GM12892 (cell line): ENCODE measurements around the gene ARHGAP12.

Experiments used
- POLR2A ChIP-seq: IDR thresholded peaks from 2 replicates; pipeline ENCODE4 v1.6.1; 2011; ENCODE audit warnings: low read depth, low read length, control low read depth
- POLR2AphosphoS5 ChIP-seq: IDR thresholded peaks from 2 replicates; pipeline ENCODE4 v1.6.1; 2011; ENCODE audit warnings: low read depth, low read length, control low read depth

DNA sequence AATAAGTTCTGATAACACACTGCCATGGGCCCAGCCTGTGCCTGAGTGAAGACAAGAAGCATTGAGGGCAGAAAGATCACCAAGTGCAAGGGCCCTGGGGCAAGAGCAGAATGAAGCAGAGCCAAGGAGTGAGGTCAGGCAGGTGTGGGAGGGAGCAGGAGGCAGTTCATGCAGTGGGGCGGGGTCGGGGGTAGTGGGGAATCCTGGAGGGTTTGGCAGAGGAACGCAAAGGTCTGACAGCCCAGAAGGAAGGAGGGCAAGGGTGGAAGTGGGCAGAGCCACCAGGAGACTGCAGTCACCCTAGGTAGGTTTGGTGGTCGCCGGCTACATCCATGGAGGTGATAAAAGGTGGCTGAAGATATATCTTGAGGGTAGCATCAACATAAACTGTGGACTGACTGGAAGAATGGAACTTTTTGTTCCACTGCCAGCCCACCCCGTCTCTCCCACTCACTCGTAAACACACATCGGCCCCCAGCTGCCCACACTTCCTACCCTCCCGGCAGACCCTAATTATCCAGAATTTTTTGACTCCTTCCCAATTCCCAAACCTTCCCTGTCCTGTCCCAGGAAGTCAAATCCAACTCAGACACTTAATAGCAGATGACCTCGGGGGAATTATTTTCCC lies 172.4 kb downstream of the ARHGAP12 start:
- no peak for TF ChIP-seq POLR2A
- no peak for TF ChIP-seq POLR2AphosphoS5
